SK-N-SH (cell line): ENCODE results near the gene SLC43A3. TPM values are rescaled to one million over a fixed set of nuclear protein-coding genes. Genes with fewer than 3 reads are reported as not detected.

ENCODE experiments used
- CTCF ChIA-PET: fragments of 300-600, 350-600 bp; formaldehyde crosslinking; extraction: SDS; loops from one replicate; lab custom pipeline; 2021; lab: Yijun Ruan, JAX
- POLR2A ChIA-PET: fragments of 350-600 bp; sonication (Branson Sonifier 250); formaldehyde crosslinking; extraction: SDS; loops from one replicate; lab custom pipeline; 2020; ENCODE audit warnings: antibody characterized with exemption, inconsistent platforms; lab: Yijun Ruan, JAX
- DNase-seq: peaks from one replicate; pipeline ENCODE4 v3.0.0; 2012
- H2AFZ ChIP-seq: fragments of 200-600 bp; sonication (generic); 2 replicates; pipeline ENCODE4 v1.8.1; 2016; ENCODE audit warnings: antibody characterized with exemption, mild to moderate bottlenecking, low read depth
- H3F3A ChIP-seq: fragments of 200-600 bp; sonication (generic); replicated peaks from 2 replicates; pipeline ENCODE3; 2016; ENCODE audit warnings: antibody characterized with exemption, mild to moderate bottlenecking; ENCODE audit not compliant: insufficient read depth
- H3K27ac ChIP-seq, 2 experiments: fragments of 200-500 bp in 1 of 2; fragments of 200-600 bp in 1 of 2; sonication (Bioruptor generic) in 1 of 2; sonication (generic), shearing (Covaris generic) in 1 of 2; 2 replicates each; pipeline versions ENCODE4 v1.5.1 to v1.6.1; 2014 to 2016; ENCODE audit warnings: low read depth in 2 of 2, inconsistent platforms in 1 of 2, low read length in 1 of 2, mild to moderate bottlenecking in 1 of 2, mixed read lengths in 1 of 2
- H3K27me3 ChIP-seq: fragments of 200-600 bp; sonication (generic), shearing (Covaris generic); 2 replicates; pipeline ENCODE4 v1.6.1; 2016; ENCODE audit warnings: mixed run types; ENCODE audit not compliant: insufficient read depth
- H3K36me3 ChIP-seq, 2 experiments: fragments of 200-500 bp in 1 of 2; fragments of 200-600 bp in 1 of 2; sonication (Bioruptor generic) in 1 of 2; sonication (generic) in 1 of 2; replicated peaks in 1 of 2; 2 replicates each; pipeline versions ENCODE3 to v1.5.1; 2014 to 2016; ENCODE audit warnings: low read length in 1 of 2, mild to moderate bottlenecking in 1 of 2; ENCODE audit not compliant: insufficient read depth in 2 of 2, control insufficient read depth in 1 of 2
- H3K4me1 ChIP-seq, 2 experiments: fragments of 200-500 bp in 1 of 2; fragments of 200-600 bp in 1 of 2; sonication (Bioruptor generic) in 1 of 2; sonication (generic), shearing (Covaris generic) in 1 of 2; 2 replicates each; pipeline versions ENCODE4 v1.5.1 to v1.6.1; 2014 to 2016; ENCODE audit warnings: low read depth in 1 of 2, low read length in 1 of 2, mixed run types in 1 of 2; ENCODE audit not compliant: insufficient read depth in 2 of 2, control insufficient read depth in 1 of 2
- H3K4me2 ChIP-seq: fragments of 200-600 bp; sonication (generic), shearing (Covaris generic); 2 replicates; pipeline ENCODE4 v1.6.1; 2017; ENCODE audit warnings: mixed run types
- H3K4me3 ChIP-seq, 2 experiments: fragments of 200-500 bp in 1 of 2; fragments of 200-600 bp in 1 of 2; sonication (Bioruptor generic) in 1 of 2; sonication (generic), shearing (Covaris generic) in 1 of 2; 2 replicates each; pipeline versions ENCODE4 v1.5.1 to v1.8.1; 2014 to 2016; ENCODE audit warnings: low read depth in 2 of 2, inconsistent platforms in 1 of 2, low read length in 1 of 2, mild to moderate bottlenecking in 1 of 2, mixed read lengths in 1 of 2, moderate library complexity in 1 of 2
- H3K79me2 ChIP-seq: fragments of 200-600 bp; sonication (generic); 2 replicates; pipeline ENCODE4 v1.8.1; 2017; ENCODE audit warnings: mild to moderate bottlenecking; ENCODE audit not compliant: insufficient read depth
- H3K9ac ChIP-seq: fragments of 200-600 bp; sonication (generic); 2 replicates; pipeline ENCODE4 v1.6.1; 2017; ENCODE audit warnings: mixed run types
- H3K9me2 ChIP-seq: fragments of 200-600 bp; sonication (generic); 2 replicates; pipeline ENCODE4 v1.6.1; 2017; ENCODE audit warnings: mixed run types
- H3K9me3 ChIP-seq: fragments of 200-600 bp; sonication (generic); 2 replicates; pipeline ENCODE4 v1.6.1; 2017; ENCODE audit warnings: mixed run types, mild to moderate bottlenecking, moderate library complexity
- H4K20me1 ChIP-seq: fragments of 200-600 bp; sonication (generic); 2 replicates; pipeline ENCODE4 v1.6.1; 2017; ENCODE audit warnings: mild to moderate bottlenecking, mixed run types; ENCODE audit not compliant: insufficient read depth
- CTCF ChIP-seq: fragments of 200-600 bp; sonication (generic); IDR thresholded peaks from 2 replicates; pipeline ENCODE4 v1.6.1; 2017; ENCODE audit warnings: antibody characterized with exemption, mild to moderate bottlenecking, moderate library complexity
- FOXM1 ChIP-seq: IDR thresholded peaks from 2 replicates; pipeline ENCODE4 v1.4.0; 2012; ENCODE audit warnings: low read depth, mild to moderate bottlenecking
- GATA2 ChIP-seq: sonication (generic); formaldehyde crosslinking; IDR thresholded peaks from 2 replicates; pipeline ENCODE4 v1.5.0; 2020; ENCODE audit warnings: mild to moderate bottlenecking, missing genetic modification reagents
- MAX ChIP-seq: IDR thresholded peaks from 2 replicates; pipeline ENCODE4 v1.4.0; 2012; ENCODE audit warnings: low read depth
- MXI1 ChIP-seq: IDR thresholded peaks from 2 replicates; pipeline ENCODE4 v1.6.1; 2012; ENCODE audit warnings: mild to moderate bottlenecking, low read depth, low read length, improper control_type of control experiment
- NRF1 ChIP-seq: IDR thresholded peaks from 2 replicates; pipeline ENCODE4 v1.6.1; 2012; ENCODE audit warnings: low read depth, mild to moderate bottlenecking, low read length
- REST ChIP-seq: IDR thresholded peaks from 2 replicates; pipeline ENCODE4 v1.6.1; 2012; ENCODE audit warnings: mild to moderate bottlenecking, low read depth, low read length, moderate library complexity
- SIN3A ChIP-seq: IDR thresholded peaks from 2 replicates; pipeline ENCODE4 v1.6.1; 2012; ENCODE audit warnings: low read depth, mild to moderate bottlenecking, low read length, moderate library complexity, borderline replicate concordance
- TAF1 ChIP-seq: IDR thresholded peaks from 2 replicates; pipeline ENCODE4 v1.6.1; 2012; ENCODE audit warnings: low read depth, mild to moderate bottlenecking, low read length, moderate library complexity, borderline replicate concordance
- TCF12 ChIP-seq: IDR thresholded peaks from 2 replicates; pipeline ENCODE4 v1.4.0; 2012
- TEAD4 ChIP-seq: IDR thresholded peaks from 2 replicates; pipeline ENCODE4 v1.4.0; 2012; ENCODE audit warnings: mild to moderate bottlenecking, borderline replicate concordance; ENCODE audit not compliant: insufficient read depth
- USF1 ChIP-seq: IDR thresholded peaks from 2 replicates; pipeline ENCODE4 v1.4.0; 2012; ENCODE audit warnings: low read depth, borderline replicate concordance
- YY1 ChIP-seq: IDR thresholded peaks from 2 replicates; pipeline ENCODE4 v1.4.0; 2012; ENCODE audit warnings: low read depth, mild to moderate bottlenecking
- ZBTB33 ChIP-seq: IDR thresholded peaks from 2 replicates; pipeline ENCODE4 v1.4.0; 2012; ENCODE audit warnings: low read depth, borderline replicate concordance
- whole genome bisulfite sequencing: methylation state at CpG from one replicate; pipeline ENCODE4 v1.1.6; 2017; ENCODE audit warnings: low lambda C conversion rate; 5-methylcytosine and 5-hydroxymethylcytosine counted together
- polyA plus RNA-seq, 3 experiments: library from polyadenylated mRNA; depleted of rRNA; stranded (reverse); fragments of >200 nt; gene quantifications; 2 replicates each; pipeline ENCODE4 v1.2.3, GENCODE V29; 2012

Gene SLC43A3
- polyA plus RNA-seq, 1 of the 3 experiments (the other 2 are of a cell fraction) = 4.1 TPM

- TF ChIP-seq REST = no peak
- TF ChIP-seq NRF1 = no peak
- TF ChIP-seq GATA2 = no peak
- TF ChIP-seq MXI1 = no peak
- TF ChIP-seq TCF12 = no peak
- TF ChIP-seq TEAD4 = no peak
- no peak for TF ChIP-seq TAF1
- TF ChIP-seq YY1 = no peak
- TF ChIP-seq FOXM1 = no peak
- TF ChIP-seq SIN3A = no peak
- no peak for TF ChIP-seq USF1
- TF ChIP-seq CTCF = no peak
These were observed 30.2 kb downstream of the SLC43A3 start (continued) for GRCh38 chr11:57396744-57397143.

- Histone ChIP-seq H4K20me1 (no peaks in the 10 kb centered on the region), H3K4me3 (no peak overlapping the region), H3K27me3 (peaks cover 22% of the 10 kb centered on the region; the same call in 1 of the 2 replicates), H3K79me2 (no peaks in the 10 kb centered on the region), H3K9me3 (no peaks in the 10 kb centered on the region)
- ChIA-PET POLR2A (no interaction called here), CTCF (interaction anchor here (1.3 to 1.5 kb wide), 2 partner anchors 14 to 19 kb away, joined by 3 read pairs; no protein-coding TSS in a partner anchor)
- no peak for DNase-seq
- WGBS = 33% methylated on average over 11 of the region's 11 CpGs
- no peak for TF ChIP-seq ZBTB33
- no peak for TF ChIP-seq MXI1
- TF ChIP-seq MAX = no peak
- TF ChIP-seq, all 33 proteins: peak for 0
- Histone ChIP-seq H2AFZ (no peak overlapping the region), H3K4me2 (no peak overlapping the region), H3F3A (no peaks in the 10 kb centered on the region), H3K9me2 (no peaks in the 10 kb centered on the region), H3K9ac (no peak overlapping the region), H3K36me3 (no peaks in the 10 kb centered on the region), H3K4me1 (no peaks in the 10 kb centered on the region; a peak in 1 of 4 replicates), H3K27ac (no peak overlapping the region)
These were observed 30.9 kb downstream of the SLC43A3 start for GRCh38 chr11:57395905-57396623.
